Stimulated activated CD4-positive, alpha-beta T cell treated with anti-CD3 and anti-CD28 coated beads, Interleukin-15, amount 100 ng/mL, for 24 hours (primary cell): ENCODE results near the gene GLYAT.

ENCODE experiments used
- DNase-seq: peaks from one replicate; pipeline ENCODE4 v3.0.0-alpha.2; 2020

Gene GLYAT, protein sequence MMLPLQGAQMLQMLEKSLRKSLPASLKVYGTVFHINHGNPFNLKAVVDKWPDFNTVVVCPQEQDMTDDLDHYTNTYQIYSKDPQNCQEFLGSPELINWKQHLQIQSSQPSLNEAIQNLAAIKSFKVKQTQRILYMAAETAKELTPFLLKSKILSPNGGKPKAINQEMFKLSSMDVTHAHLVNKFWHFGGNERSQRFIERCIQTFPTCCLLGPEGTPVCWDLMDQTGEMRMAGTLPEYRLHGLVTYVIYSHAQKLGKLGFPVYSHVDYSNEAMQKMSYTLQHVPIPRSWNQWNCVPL

DNA sequence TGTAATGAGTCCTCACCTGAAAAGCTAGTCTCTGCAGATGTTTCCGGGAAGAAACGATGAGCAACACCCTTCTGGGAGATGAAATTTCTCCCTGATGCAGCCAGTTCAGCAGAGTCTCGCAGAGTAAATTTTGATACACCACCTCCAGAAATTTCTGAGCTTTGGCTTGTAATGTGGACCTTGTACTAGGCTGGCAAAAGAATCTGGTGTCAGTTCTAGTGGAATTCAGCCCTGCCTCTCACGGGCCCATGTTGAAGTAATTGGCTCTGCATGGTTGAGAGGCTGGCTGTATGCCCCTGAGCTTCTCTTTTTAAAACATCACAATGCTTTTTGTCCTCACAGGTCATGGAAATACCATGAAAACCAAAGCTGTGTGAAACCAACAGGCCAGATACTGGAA lies at the start of gene GLYAT:
TSS of gene GLYAT (minus strand) at position 125 of the 400 bp plus-strand sequence. CDS start 7,447 bp downstream, outside the sequence.
- DNase-seq: no peak

DNA sequence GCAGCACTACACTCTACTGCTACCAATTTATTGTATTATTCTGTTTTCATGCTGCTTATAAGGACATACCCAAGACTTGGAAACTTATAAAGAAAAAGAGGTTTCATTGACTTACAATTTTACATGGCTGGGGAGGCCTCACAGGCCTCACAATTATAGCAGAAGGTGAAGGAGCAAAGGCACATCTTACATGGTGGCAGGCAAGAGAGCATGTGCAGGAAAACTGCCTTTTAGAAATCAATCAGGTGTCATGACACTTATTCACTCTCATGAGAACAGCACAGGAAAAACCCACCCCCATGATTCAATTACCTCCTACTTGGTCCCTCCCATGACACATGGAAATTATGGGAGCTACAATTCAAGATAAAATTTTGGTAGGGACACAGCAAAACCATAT lies 49.6 kb upstream of the GLYAT start:
- no peak for DNase-seq

DNA sequence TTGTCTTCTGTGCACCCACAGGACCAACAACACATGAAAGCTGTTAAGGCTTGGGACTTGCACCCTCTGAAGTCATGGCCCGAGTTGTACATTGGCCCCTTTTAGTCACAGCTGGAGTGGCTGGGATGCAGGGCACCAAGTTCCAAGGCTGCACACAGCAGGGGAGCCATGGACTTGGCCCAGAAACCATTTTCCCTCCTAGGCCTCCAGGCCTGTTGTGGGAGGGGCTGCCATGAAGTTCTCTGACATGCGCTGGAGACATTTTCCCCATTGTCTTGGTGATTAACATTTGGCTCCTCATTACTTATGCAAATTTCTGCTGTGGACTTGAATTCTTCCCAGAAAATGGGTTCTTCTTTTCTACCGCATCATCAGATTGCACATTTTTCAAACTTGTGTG lies 48.8 kb upstream of the GLYAT start:
- no peak for DNase-seq

DNA sequence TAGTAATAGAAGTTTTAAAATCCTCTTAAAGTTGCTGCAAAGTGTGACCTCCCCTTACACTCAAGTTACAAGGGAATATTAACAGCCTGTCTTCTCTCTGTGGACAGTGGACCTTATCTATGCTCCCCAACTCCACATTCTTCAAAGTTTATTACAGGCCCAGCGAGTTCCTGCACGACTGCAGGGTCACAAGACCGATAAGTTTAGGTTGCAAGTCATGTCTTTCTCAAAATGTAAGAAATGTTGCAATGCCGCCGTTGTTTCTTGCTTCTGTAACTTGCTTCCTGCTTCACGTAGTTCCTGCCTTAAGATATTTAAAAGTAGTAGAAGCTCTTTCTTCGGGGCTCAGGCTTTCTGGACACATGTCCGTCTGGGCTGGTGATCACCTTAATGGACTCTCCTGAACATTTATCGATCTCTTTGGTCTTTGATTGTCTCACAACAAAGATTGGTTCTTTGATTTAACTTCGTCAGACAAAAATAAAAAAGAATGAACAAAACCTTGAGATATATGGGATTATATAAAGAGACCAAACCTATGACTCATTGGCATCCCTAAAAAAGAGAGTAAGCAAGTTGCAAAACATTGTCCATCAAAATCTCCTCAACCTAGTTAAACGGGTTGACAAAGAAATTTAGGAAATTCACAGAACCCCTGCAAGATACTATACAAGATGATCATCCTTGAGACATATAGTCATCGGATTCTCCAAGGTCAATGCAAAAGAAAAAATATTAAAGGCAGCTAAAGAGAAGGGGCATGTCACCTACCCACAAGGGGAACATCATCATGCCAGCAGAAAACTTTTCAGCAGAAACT lies 45.4 kb upstream of the GLYAT start:
- no peak for DNase-seq

DNA sequence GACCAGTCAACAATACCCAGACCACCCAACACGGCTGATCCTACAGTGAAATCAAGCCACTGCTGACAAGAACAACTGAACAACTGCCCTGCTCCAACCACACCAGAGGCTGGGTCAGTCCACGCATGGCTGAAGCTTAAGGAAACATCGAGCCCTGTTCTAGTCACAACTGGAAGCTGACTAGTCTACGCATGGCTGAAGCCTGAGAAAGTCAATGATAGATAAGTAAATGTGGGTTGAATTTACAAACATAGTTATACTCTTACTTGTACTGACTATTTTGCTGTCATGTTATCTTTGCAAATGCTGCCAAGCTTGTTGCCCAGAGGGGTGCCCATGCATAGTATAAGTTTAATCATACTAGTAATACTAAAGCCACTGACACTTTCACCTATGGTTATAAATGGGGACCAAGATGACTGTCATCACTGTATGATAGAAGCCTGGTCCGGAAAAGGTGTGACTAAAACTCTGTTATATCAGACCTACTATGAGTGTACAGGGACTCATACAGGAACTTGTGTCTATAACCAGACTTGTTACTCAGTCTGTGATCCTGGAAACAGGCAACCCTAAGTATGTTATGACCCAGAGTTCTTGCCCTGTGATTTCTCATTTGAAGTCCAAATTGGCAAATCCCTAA lies 43.4 kb upstream of the GLYAT start:
- DNase-seq: no peak

DNA sequence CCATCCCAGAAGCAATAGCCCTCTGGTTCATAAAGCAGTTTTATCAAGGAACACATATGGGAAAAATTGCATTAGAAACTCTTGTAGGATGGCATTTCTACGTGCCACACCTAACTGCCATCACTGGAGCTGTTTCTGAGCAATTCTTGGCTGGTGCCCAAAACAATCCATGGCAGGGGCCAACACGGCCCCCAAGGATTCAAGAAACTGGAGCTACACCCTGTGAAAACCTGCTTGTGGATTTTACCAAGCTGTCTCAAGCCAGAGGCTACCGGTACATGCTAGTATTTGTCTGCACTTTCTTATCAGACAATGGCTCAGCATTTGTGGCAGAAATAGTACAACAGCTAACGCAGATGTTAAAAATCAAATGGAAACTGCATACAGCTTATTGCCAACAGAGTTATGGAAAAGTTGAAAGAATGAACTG lies 42.4 kb upstream of the GLYAT start:
- DNase-seq: no peak

DNA sequence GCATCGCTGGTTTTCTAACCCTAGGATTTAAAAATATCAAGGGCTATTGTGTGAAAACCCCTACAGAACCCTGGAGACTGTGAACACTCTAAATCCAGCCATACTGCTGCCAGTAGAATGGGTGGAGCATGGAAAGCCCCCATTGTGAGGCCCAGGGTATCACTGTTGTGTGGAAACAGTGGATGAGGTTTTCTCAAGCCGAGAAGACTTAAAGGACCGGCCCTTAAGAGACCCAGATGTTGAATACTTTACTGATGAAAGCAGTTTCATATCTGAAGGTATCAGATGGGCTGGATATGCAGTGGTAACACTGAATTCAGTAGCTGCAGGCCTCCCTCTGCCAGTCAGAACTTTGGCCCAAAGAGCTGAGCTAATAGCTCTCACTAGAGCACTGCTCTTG lies 41.6 kb upstream of the GLYAT start:
- DNase-seq: no peak

DNA sequence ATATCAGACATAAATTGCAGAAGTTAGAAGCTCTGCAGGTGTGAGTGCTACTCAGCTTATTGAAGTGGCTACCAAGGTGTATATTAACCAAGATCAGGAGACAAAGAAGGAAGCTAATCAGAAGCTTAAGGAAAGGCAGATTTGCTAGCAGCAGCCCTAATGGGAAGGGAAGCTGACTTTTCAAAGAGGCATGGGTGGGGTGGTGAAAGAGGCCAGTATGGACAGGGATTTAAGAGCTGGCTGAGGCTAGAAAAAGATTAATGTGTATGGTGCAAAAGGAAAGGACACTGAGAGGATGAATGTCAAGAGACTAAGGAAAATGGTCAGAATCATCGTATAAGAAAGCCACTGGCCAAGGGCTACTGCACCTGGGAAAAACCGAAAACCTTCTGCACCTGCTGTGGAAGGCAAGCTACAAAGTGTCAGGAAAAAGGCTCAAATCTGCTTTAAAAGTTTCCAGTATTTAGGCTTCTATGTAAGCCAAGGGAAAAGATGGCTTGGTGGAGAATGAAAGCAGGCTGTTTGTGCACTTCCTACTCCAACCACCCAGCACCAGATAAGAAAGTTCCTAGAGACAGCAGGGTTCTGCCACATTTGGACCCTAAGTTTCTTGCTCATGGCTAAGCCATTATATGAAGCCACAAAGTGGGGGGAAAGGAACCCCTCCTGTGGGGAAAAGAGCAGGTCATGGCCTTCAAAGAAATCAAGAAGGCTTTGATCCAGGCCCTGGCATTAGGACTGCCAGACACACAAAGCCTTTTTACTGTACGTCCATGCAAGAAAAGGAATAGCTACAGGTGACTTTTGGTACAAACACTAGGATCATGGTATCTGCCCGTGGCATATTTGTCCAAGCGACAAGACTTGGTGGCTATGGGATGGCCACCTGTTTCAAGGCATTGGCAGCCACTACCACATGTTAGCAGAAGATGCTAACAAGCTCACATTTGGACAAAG lies 40.9 kb upstream of the GLYAT start:
- no peak for DNase-seq

DNA sequence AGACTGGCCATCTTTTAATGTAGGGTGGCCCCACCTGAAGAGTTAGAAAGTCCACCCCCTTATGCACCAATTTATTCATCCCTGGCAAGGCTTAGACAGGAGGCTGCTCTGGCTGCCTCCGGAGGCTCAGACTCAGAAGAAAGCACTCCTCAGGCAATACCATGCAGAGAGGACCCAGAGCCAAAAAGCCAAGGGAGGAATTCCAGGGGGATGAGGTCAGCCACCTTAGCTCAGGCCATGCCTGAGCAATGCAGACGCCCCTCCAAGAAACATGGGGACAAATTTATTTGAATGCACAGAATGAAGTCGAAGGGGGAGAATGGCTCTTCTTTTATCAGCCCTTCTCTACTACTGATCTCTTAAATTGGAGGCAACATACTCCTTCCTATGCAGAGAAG lies 39.7 kb upstream of the GLYAT start:
- DNase-seq: no peak

DNA sequence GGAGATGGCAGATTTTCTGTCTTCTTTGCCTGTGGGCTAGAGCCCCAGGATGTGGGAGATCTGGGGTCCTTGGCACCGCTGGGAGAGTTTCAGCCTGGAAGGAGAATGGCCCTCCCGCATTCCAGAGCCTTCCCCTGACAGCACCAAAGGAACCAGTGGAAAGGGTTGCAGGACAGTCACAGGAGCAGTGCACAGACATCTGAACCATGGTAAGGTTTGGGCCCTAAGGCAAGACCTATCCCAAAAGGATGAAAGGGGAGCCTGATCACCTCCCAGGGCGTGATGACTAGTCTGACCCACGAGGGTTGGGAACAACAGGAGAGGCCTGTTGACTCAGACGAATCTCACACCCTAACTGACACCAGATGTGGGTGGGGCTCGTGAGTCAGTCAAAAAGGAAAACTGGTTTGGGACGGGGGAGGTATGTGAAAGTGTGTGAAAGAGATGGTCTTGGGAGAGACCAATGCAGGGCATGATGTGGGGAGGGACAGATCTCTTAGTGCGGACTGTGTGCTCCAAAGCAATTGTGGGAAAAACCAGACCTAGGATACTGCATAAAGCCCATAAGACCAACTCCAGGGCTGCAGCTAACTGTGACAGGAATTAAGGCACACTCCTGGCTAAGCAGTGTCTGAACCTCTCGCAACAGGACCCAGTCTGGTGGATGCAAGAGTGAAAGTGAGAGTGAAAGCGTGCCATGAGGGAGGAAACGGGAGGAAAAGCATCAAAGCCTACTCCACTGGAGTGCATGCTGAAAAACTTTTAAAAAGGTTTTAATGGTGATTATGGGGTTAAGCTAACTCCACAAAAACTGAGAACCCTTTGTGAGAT lies 39.1 kb upstream of the GLYAT start:
- peak; percentile 8 for DNase-seq

DNA sequence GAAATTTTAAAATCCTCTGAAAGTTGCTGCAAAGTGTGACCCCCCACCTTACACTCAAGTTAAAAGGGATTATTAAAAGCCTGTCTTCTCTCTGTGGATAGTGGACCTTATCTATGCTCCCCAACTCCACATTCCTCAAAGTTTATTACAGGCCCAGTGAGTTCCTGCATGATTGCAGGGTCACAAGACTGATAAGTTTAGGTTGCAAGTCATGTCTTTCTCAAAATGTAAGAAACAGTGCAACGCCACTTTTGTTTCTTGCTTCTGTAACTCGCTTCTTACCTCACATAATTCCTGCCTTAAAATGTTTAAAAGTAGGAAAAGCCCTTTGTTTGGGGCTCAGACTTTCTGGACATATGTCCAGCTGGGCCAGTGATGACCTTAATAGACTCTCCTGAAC lies 38.4 kb upstream of the GLYAT start:
- no peak for DNase-seq

DNA sequence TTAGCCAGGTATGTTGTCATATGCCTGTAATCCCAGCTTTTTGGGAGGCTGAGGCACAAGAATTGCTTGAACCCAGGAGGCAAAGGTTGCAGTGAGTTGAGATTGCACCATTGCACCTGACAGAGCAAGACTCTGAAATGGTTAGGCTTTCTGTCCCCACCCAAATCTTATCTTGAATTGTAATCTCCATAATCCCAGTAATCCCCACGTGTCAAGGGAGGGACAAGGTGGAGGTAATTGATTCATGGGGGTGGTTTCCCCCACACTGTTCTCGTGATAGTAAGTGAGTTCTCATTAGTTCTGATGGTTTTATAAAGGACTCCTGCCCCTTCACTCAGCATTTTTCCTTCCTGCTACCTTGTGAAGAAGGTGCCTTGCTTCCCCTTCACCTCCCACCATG lies 37.6 kb upstream of the GLYAT start:
- DNase-seq: no peak

DNA sequence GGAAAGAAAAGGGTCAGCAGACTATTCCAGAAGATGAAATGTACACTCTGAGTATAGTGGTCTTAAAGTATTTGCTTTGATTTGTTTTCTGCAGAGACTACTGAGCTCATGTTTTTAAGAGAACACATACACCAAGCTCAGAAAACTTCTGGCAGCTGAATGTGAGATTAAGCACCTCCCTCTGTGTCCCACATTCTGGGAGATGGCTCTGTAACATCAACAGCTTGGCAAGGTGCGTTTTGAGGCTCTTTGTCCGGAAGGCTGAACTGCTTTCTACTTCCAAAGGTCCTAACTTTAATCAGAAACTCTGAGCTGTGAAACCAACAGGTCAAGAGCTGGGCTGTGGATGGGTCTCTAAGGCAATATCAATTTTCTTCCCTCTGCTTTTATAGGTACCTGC lies 36.4 kb upstream of the GLYAT start:
- DNase-seq: no peak

DNA sequence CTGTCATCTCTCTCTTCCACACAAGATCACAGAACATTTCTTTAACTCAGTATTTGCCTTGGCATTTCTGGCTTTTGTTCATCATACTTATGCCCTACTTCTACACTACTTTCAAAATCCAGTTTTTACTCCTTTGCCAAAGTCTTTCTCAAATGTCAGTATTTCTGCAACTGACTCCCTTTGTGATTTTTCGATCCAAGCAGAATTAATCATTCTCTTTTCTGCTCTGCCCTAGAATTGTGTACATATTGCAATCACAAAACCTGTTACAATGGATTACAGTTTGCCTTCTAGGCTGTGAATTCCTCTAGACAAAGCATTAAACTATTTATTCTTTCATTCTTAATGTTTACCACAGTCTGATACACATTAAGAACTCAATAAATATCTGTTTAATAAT lies 33.3 kb upstream of the GLYAT start:
- DNase-seq: no peak

DNA sequence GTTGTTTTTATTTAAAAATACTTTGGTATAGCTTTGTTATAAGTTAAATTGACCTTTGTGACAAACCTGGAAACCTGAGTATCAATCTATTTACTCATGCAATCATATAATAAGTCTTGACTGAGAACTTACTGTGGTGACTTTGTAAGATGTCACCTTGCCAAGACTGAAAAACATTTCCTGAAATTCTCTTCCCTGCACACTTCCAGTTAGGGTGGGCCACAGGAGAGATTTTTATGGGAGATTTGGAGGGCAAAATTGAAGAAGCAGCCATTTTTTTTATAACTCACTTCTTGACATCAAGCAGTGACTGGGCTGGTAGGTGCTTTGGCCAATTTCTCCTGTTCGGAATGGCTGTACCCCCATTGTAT lies 31.4 kb upstream of the GLYAT start:
- DNase-seq: no peak

DNA sequence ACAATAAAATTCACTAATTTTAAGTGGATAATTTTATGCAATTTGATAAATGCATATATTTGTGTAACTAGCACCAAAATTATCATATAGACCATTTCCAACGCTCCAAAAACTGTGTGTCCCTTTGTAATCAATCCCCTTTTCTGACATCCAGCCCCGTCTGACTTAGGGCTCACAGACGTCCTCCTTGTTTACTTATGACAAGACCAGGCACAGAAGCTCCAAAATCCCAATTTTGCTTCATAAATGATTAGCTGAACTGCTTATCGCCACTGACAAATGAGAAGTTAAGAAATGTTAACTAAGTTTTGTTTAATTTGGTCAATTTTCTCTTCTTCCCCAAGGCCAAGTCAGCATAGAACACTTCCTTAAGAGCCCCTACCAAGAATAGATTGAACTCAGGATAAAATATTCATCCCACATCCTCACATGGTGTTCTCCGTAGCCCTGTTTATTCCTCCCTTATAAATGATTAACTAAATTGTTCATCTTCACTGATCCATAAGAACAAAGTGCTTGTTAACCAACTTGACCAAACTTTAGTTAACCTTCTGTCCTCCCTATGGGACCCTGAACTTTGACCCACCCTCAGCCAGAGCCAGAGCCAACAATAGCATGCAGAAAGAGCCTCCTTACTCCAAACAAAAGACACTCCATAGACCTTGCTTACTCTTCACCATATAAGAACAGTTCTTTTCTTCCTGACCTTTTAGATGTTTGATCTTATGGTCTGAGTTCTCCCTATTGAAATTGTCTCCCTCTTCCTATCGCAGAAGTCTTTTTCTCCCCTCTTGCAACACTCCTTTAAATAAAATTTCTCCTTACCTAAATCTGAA lies 30.8 kb upstream of the GLYAT start:
- no peak for DNase-seq

DNA sequence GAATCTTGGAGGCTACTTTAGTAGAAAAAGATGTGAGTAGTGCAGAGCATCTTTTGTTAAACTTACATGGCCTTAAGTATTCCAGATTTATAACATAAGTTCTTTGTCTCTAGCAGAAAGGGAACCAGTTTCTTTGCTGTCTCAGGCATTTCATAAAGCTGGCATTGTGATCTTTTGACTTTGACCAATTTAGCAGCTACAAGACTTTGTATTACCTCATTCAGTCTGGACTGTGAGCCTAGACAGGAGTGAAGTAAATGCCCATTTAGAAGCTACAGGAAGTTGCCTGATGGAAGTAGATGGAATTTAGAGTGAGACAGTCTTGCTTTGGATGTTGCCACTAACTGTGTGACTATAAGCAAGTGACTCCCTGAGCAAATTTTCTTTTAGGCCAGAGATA lies 25.7 kb upstream of the GLYAT start:
- DNase-seq: no peak

DNA sequence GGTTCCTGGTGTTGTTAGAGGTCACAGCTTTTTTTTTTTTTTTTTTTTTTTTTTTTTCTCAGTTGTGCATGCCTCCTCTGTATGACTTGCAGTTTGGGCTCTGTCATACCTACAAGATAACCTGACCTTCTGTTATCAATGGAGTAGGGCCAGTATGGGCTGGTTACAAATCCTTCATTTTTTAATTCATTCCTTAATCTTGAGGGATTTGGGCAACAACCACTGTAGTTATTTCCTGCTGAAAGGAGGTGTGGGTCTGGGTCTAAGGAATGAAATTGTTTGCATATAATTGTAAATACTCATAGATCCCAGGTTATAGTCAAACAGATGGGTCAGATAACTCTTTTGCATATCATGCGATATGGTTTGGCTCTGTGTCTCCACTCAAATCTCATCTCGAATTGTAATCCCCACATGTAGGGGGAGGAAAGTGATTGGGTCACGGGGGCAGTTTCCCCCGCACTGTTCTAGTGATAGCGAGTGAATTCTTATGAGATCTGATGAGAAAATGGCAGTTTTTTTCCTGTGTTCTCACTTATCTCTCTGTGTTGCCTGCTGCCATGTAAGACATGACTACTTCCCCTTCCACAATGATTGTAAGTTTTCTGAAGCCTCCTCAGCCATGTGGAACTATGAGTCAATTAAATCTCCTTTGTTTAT lies 14.1 kb upstream of the GLYAT start:
- no peak for DNase-seq

DNA sequence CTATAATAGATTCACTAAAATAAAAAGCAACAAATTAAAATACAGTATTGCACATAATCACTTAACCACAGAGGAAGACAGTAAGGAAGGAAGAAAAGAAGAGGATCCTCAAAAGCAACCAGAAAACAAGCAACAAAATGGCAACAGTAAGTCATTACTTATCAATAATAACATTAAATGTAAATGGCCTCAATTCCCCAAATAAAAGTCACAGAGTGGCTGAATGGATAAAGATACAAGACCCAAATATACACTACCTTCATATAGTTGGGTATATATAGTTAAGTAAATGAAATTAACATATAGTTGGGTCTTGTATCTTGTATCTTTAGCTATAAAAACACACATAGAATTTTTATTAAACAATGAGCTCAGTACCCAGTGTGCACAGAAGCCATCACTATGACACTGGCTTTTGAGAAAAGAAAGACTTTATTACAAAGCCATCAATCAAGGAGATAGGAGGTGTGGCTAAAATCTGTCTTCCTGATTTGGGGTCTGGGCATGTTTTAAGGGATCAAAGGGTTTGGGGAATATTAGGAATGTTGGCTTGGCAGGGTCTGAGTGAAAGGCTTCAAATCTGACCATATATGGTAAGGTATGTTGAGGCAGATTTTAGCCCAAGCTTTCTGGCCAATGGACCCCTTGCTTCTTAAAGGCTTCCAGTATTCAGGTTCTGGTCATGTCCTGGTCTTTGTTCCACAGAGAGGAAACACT lies 13.4 kb upstream of the GLYAT start:
- no peak for DNase-seq
